Ammon's horn (tissue), 1 donor: ENCODE results near the gene DPEP1.
"Not testable (repeated sequence)": the region's sequence is repeated elsewhere in the genome, so short reads cannot be mapped to it uniquely, and the experiment has no call there.

Experiments
- DNase-seq: peaks from one replicate; pipeline ENCODE4 v3.0.0-alpha.2; 2016; ENCODE audit warnings: low spot score

The DPEP1 gene

GRCh38 chr16:89651584-89651983 lies 38.1 kb downstream of the DPEP1 start:
- no peak for DNase-seq

GRCh38 chr16:89653656-89654295 lies 40.3 kb downstream of the DPEP1 start:
- no peak for DNase-seq

- DNase-seq = no peak
Measured at GRCh38 chr16:89655062-89655643, 41.7 kb downstream of the DPEP1 start.

GRCh38 chr16:89656435-89657121 lies 43.1 kb downstream of the DPEP1 start:
- DNase-seq = no peak

GRCh38 chr16:89657442-89658220 lies 44.2 kb downstream of the DPEP1 start, which contains the start of the genes CHMP1A and SPATA33:
Gene CHMP1A (minus strand): TSS chr16:89657708. CDS start chr16:89657588, 120 bp downstream.
Gene SPATA33 (plus strand): TSS chr16:89657836. CDS start chr16:89657912, 76 bp downstream.
- DNase-seq = peak; percentile 88

- no peak for DNase-seq
Measured at GRCh38 chr16:89658221-89658879, 44.9 kb downstream of the DPEP1 start.

GRCh38 chr16:89660146-89660545 lies 46.7 kb downstream of the DPEP1 start:
- no peak for DNase-seq

- no peak for DNase-seq
Measured at GRCh38 chr16:89661215-89661614, 47.8 kb downstream of the DPEP1 start.

- not testable (repeated sequence) for DNase-seq
Measured at GRCh38 chr16:89664238-89664637, 50.8 kb downstream of the DPEP1 start.

GRCh38 chr16:89667000-89667399 lies 53.6 kb downstream of the DPEP1 start:
- DNase-seq = not testable (repeated sequence)

GRCh38 chr16:89667633-89668032 lies 54.2 kb downstream of the DPEP1 start:
- DNase-seq = no peak

- no peak for DNase-seq
Measured at GRCh38 chr16:89668790-89669158, 55.3 kb downstream of the DPEP1 start.

GRCh38 chr16:89669755-89670154 lies 56.3 kb downstream of the DPEP1 start:
- DNase-seq = no peak

GRCh38 chr16:89670496-89671431 lies 57.3 kb downstream of the DPEP1 start:
- no peak for DNase-seq

GRCh38 chr16:89671565-89671964 lies 58.1 kb downstream of the DPEP1 start:
- DNase-seq = not testable (repeated sequence)

- no peak for DNase-seq
Measured at GRCh38 chr16:89672177-89672941, 58.9 kb downstream of the DPEP1 start.

- DNase-seq = no peak
Measured at GRCh38 chr16:89678258-89678657, 64.8 kb downstream of the DPEP1 start.

- no peak for DNase-seq
Measured at GRCh38 chr16:89685916-89686315, 72.5 kb downstream of the DPEP1 start.

GRCh38 chr16:89686520-89687091 lies 73.2 kb downstream of the DPEP1 start, which contains the start of gene CDK10:
Gene CDK10 (plus strand): TSS chr16:89686689. CDS start chr16:89686711, 22 bp downstream.
- DNase-seq = peak; percentile 86
